HepG2 (cell line): ENCODE measurements around the gene SHC3. TPM values are rescaled to one million over a fixed set of nuclear protein-coding genes. Genes with fewer than 3 reads are reported as not detected.

ENCODE experiments used
- ATAC-seq: fragments of 200-7000 bp; cut with Tn5 transposase; 3 replicates; pipeline ENCODE4 v1.9.1; 2020; ENCODE audit warnings: mild to moderate bottlenecking, moderate library complexity
- BruUV-seq: library from RNA; stranded (reverse); fragments of 400-500 nt; replicated peaks from 2 replicates; lab custom pipeline; 2021; lab: Mats Ljungman, UMichigan
- CTCF ChIA-PET: fragments of 300-600 bp; formaldehyde crosslinking; extraction: SDS; loops from one replicate; lab custom pipeline; 2021; ENCODE audit warnings: low total read pairs, inconsistent platforms, low intra/inter-chr PET ratio; lab: Yijun Ruan, JAX
- POLR2A ChIA-PET: fragments of 350-600 bp; sonication (Branson Sonifier 250); formaldehyde crosslinking; loops from one replicate; lab custom pipeline; 2020; ENCODE audit warnings: antibody characterized with exemption, inconsistent platforms; lab: Yijun Ruan, JAX
- DNase-seq: peaks from one replicate; pipeline ENCODE4 v3.0.0-alpha.2; 2015; ENCODE audit warnings: low spot score
- FAIRE-seq: peaks from 3 replicates; lab custom pipeline; 2011; peaks lifted over from hg19 to GRCh38; lab: Jason Lieb, UNC
- H2AFZ ChIP-seq: one replicate; pipeline ENCODE4 v1.6.1; 2011; ENCODE audit warnings: low read length, inconsistent platforms
- H3K27ac ChIP-seq: fragments of 300-600 bp; 3 replicates; pipeline ENCODE4 v1.8.0; 2011; ENCODE audit warnings: mixed run types, mild to moderate bottlenecking, mixed read lengths, low read length, inconsistent platforms; ENCODE audit not compliant: insufficient read depth; ENCODE audit errors: extremely low read length
- H3K27me3 ChIP-seq, 2 experiments: fragments of 200-600 bp in 1 of 2; 2 replicates in 1 of 2; 3 replicates in 1 of 2; pipeline versions ENCODE4 v1.6.0 to v1.8.0; 2011; ENCODE audit warnings: low read length in 2 of 2, mild to moderate bottlenecking in 2 of 2, moderate library complexity in 2 of 2, inconsistent platforms in 1 of 2; ENCODE audit not compliant: insufficient read depth in 2 of 2, control insufficient read depth in 1 of 2
- H3K36me3 ChIP-seq, 2 experiments: fragments of 200-600 bp in 1 of 2; replicated peaks in 1 of 2; 2 replicates in 1 of 2; 3 replicates in 1 of 2; pipeline versions ENCODE4 v1.5.1 to v1.8.0; 2011; ENCODE audit warnings: low read length in 2 of 2, inconsistent platforms in 1 of 2; ENCODE audit not compliant: insufficient read depth in 2 of 2, control insufficient read depth in 1 of 2
- H3K4me1 ChIP-seq: 2 replicates; pipeline ENCODE4 v1.5.1; 2012; ENCODE audit warnings: low read length, inconsistent platforms; ENCODE audit not compliant: insufficient read depth
- H3K4me2 ChIP-seq: 2 replicates; pipeline ENCODE4 v1.6.0; 2011; ENCODE audit warnings: low read depth, low read length, inconsistent platforms
- H3K4me3 ChIP-seq, 3 experiments: fragments of 200-600 bp in 1 of 3; sonication (generic), shearing (Covaris generic) in 1 of 3; replicated peaks in 1 of 3; 2 replicates each; pipeline ENCODE4 v1.5.1; 2011 to 2016; ENCODE audit warnings: low read length in 3 of 3, inconsistent platforms in 2 of 3, low read depth in 2 of 3, mild to moderate bottlenecking in 2 of 3, control low read depth in 1 of 3, mixed read lengths in 1 of 3; ENCODE audit not compliant: insufficient read depth in 1 of 3
- H3K79me2 ChIP-seq: one replicate; pipeline ENCODE4 v1.6.1; 2011; ENCODE audit warnings: low read length, inconsistent platforms; ENCODE audit not compliant: insufficient read depth
- H3K9ac ChIP-seq: 2 replicates; pipeline ENCODE4 v1.6.0; 2011; ENCODE audit warnings: mild to moderate bottlenecking, low read depth, low read length, inconsistent platforms; ENCODE audit not compliant: insufficient read depth
- H3K9me3 ChIP-seq: 2 replicates; pipeline ENCODE4 v1.5.1; 2012; ENCODE audit warnings: mild to moderate bottlenecking, low read length
- H4K20me1 ChIP-seq: 2 replicates; pipeline ENCODE4 v1.6.0; 2011; ENCODE audit warnings: inconsistent platforms, mild to moderate bottlenecking, low read length, moderate library complexity; ENCODE audit not compliant: insufficient read depth
- ATF3 ChIP-seq: sonication (generic); formaldehyde crosslinking; IDR thresholded peaks from 2 replicates; pipeline ENCODE4 v1.4.0; 2020; ENCODE audit warnings: missing genetic modification reagents
- ELF3 ChIP-seq: IDR thresholded peaks from 2 replicates; pipeline ENCODE4 v1.6.1; 2016; ENCODE audit warnings: missing genetic modification reagents, missing compliant biosample characterization
- KAT2B ChIP-seq: fragments of 150-350 bp; IDR thresholded peaks from 2 replicates; pipeline ENCODE4 v1.6.1; 2014; ENCODE audit warnings: low read depth, low read length, borderline replicate concordance
- KLF9 ChIP-seq: IDR thresholded peaks from 2 replicates; pipeline ENCODE4 v1.6.1; 2016; ENCODE audit warnings: low read depth
- ONECUT2 ChIP-seq: sonication (generic); formaldehyde crosslinking; IDR thresholded peaks from 2 replicates; pipeline ENCODE4 v1.4.0; 2020; ENCODE audit warnings: missing genetic modification reagents
- PAX8 ChIP-seq: sonication (generic); formaldehyde crosslinking; IDR thresholded peaks from 2 replicates; pipeline ENCODE4 v1.8.0; 2022; ENCODE audit warnings: mild to moderate bottlenecking, missing genetic modification reagents, borderline replicate concordance
- RAD21 ChIP-seq: fragments of 450-650 bp; formaldehyde crosslinking; IDR thresholded peaks from 2 replicates; pipeline ENCODE4 v1.5.0; 2020; ENCODE audit warnings: mild to moderate bottlenecking
- RXRA ChIP-seq: sonication (generic); formaldehyde crosslinking; IDR thresholded peaks from 2 replicates; pipeline ENCODE4 v1.5.1; 2020; ENCODE audit warnings: missing genetic modification reagents
- SMC3 ChIP-seq: IDR thresholded peaks from 2 replicates; pipeline ENCODE4 v1.6.1; 2011; ENCODE audit warnings: low read length, improper control_type of control experiment
- SRF ChIP-seq: IDR thresholded peaks from 2 replicates; pipeline ENCODE4 v1.6.1; 2011; ENCODE audit warnings: mild to moderate bottlenecking, low read depth, low read length, moderate library complexity
- SRSF9 ChIP-seq: fragments of 200-400 bp; formaldehyde crosslinking; IDR thresholded peaks from 2 replicates; pipeline ENCODE4 v1.6.1; 2018; ENCODE audit warnings: borderline replicate concordance, mild to moderate bottlenecking, low read depth, low read length; ENCODE audit not compliant: insufficient read depth, poor library complexity, severe bottlenecking
- TCF12 ChIP-seq, 2 experiments: fragments of 450-650 bp in 1 of 2; sonication (generic) in 1 of 2; formaldehyde crosslinking in 1 of 2; IDR thresholded peaks; 2 replicates each; pipeline versions ENCODE4 v1.6.1 to v1.8.0; 2017 to 2022; ENCODE audit warnings: antibody characterized with exemption in 1 of 2, mild to moderate bottlenecking in 1 of 2, missing genetic modification reagents in 1 of 2, moderate library complexity in 1 of 2
- U2AF2 ChIP-seq: fragments of 200-400 bp; formaldehyde crosslinking; IDR thresholded peaks from 2 replicates; pipeline ENCODE4 v1.6.1; 2017; ENCODE audit warnings: low read depth, mild to moderate bottlenecking, low read length
- ZBTB26 ChIP-seq: IDR thresholded peaks from 2 replicates; pipeline ENCODE4 v1.6.1; 2016; ENCODE audit warnings: missing compliant biosample characterization, missing genetic modification reagents, borderline replicate concordance
- ZNF235 ChIP-seq: sonication (generic); formaldehyde crosslinking; IDR thresholded peaks from 2 replicates; pipeline ENCODE4 v1.8.1; 2023; ENCODE audit warnings: mild to moderate bottlenecking, missing genetic modification reagents, borderline replicate concordance
- ZNF691 ChIP-seq: sonication (generic); formaldehyde crosslinking; IDR thresholded peaks from 2 replicates; pipeline ENCODE4 v1.4.0; 2020; ENCODE audit warnings: missing genetic modification reagents, low read depth, mild to moderate bottlenecking, borderline replicate concordance
- ZXDC ChIP-seq: sonication (generic); formaldehyde crosslinking; IDR thresholded peaks from 2 replicates; pipeline ENCODE4 v1.5.0; 2020; ENCODE audit warnings: mild to moderate bottlenecking, missing genetic modification reagents
- WGBS: methylation state at CpG from one replicate; pipeline ENCODE4 v1.1.6; 2017; ENCODE audit warnings: low lambda C conversion rate; 5-methylcytosine and 5-hydroxymethylcytosine counted together
- in situ Hi-C: cut with HindIII; loops from 2 replicates; pipeline ENCODE4 v1.10.0; 2017; ENCODE audit warnings: low pct_unique_long_range_greater_than_20kb; ENCODE audit not compliant: extremely low pct_ligation_motif_present
- intact Hi-C: fragments of 100-400 bp; cut with micrococcal nuclease; formaldehyde crosslinking; loops from one replicate; pipeline ENCODE4 v1.10.0; 2022; ENCODE audit not compliant: unreplicated experiment
- polyA plus RNA-seq, 8 experiments: library from polyadenylated mRNA; depleted of rRNA in 3 of 8; stranded (reverse) in 7 of 8; unstranded in 1 of 8; fragments of >200 nt; fragmentation: Illumina TruSeq in 4 of 8; extraction: Trizol in 4 of 8; gene quantifications; 2 replicates each; pipeline versions ENCODE4 v1.2.1 to v1.2.3, GENCODE V29; 2011 to 2016; ENCODE audit warnings: low read depth in 4 of 8, missing spikeins in 1 of 8, mixed read lengths in 1 of 8; ENCODE audit not compliant: insufficient read depth in 1 of 8
- total RNA-seq, 5 experiments: library from RNA; depleted of rRNA; stranded (reverse); fragments of >200 nt; fragmentation: Illumina TruSeq; extraction: Trizol; gene quantifications; 2 replicates each; pipeline ENCODE4 v1.2.3, GENCODE V29; 2016; ENCODE audit warnings: low read depth in 1 of 5
- TF ChIP-seq, protein P1 (sequence below): IDR thresholded peaks from 2 replicates; pipeline ENCODE4 v1.6.1; 2016; ENCODE audit warnings: missing compliant biosample characterization, missing genetic modification reagents, borderline replicate concordance

The SHC3 gene
- total and polyA plus RNA-seq, 2 of the 13 experiments (the other 11 are each of a cell fraction or from before 2014, with no cell fraction given): 0.09 to 0.89 TPM

DNA sequence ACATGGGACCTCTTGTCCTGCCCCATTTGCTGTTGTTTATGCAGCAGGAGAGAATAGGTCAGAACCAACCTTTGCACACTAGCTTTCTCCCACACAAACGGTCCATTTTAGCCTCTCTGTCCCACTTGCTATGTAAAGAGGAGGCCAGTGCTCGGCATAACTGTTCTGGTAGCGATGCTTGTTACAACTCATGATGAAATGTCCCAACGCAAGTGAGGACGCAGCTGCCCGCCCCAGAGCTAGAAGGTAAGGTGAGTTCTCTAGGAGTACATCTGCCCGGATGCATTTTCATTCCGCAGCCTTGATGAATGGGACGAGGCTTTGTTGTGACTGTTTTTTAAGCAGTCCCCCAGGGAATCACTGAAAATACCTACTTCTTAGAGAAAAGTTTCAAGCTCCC, 173.3 kb downstream of the SHC3 start (continued):
- TF ChIP-seq TCF12 (IDR thresholded peaks at IDR 0.05) (no peak), TCF12 (CRISPR knock-in tag; IDR thresholded peaks at IDR 0.05) (no peak), ZNF691 (CRISPR knock-in tag) (no peak), SRF (no peak)

GRCh38 chr9:89002987-89003386, 175.6 kb downstream of the SHC3 start:
- in situ Hi-C loops (loop anchor here (5.0 kb wide), 2 partner anchors 341 to 411 kb away; no protein-coding TSS in a partner anchor), intact Hi-C loops (no loop called here)
- Histone ChIP-seq H3K36me3 (no peaks in the 10 kb centered on the region), H3K9ac (no peak overlapping the region), H3K27me3 (peaks cover 0 to 4% of the 10 kb centered on the region in 2 experiments; a peak in 2 of 5 replicates), H3K4me1 (no peaks in the 10 kb centered on the region), H4K20me1 (no peaks in the 10 kb centered on the region), H3K9me3 (no peaks in the 10 kb centered on the region), H2AFZ (no peak overlapping the region), H3K79me2 (no peaks in the 10 kb centered on the region), H3K4me2 (no peak overlapping the region), H3K27ac (no peak overlapping the region), H3K4me3 (no peak overlapping the region)
- DNase-seq (no peak), ATAC-seq (no peak), FAIRE-seq (no peak)
- ChIA-PET POLR2A (no interaction called here), CTCF (no interaction called here)
- 15% methylated on average over 6 of the region's 6 CpGs for WGBS
- no TSS peak for BruUV-seq
- TF ChIP-seq U2AF2: no peak
- TF ChIP-seq PAX8 (CRISPR knock-in tag): no peak
- no peak for TF ChIP-seq KLF9 (CRISPR knock-in tag)
- TF ChIP-seq SMC3: no peak
- no peak for TF ChIP-seq ZXDC
- TF ChIP-seq ONECUT2 (CRISPR knock-in tag): no peak
- no peak for TF ChIP-seq ATF3 (CRISPR knock-in tag)
- no peak for TF ChIP-seq RXRA (CRISPR knock-in tag)
- TF ChIP-seq ELF3 (CRISPR knock-in tag): no peak
- TF ChIP-seq SRSF9: no peak
- TF ChIP-seq KAT2B: no peak
- TF ChIP-seq ZBTB26 (CRISPR knock-in tag): no peak
- no peak for TF ChIP-seq ZNF235 (CRISPR knock-in tag)
- TF ChIP-seq, protein P1, sequence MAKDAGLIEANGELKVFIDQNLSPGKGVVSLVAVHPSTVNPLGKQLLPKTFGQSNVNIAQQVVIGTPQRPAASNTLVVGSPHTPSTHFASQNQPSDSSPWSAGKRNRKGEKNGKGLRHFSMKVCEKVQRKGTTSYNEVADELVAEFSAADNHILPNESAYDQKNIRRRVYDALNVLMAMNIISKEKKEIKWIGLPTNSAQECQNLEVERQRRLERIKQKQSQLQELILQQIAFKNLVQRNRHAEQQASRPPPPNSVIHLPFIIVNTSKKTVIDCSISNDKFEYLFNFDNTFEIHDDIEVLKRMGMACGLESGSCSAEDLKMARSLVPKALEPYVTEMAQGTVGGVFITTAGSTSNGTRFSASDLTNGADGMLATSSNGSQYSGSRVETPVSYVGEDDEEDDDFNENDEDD (CRISPR knock-in tag): no peak
- TF ChIP-seq RAD21 (CRISPR knock-in tag): no peak
